ENCODE data around the gene COPE.

DNA sequence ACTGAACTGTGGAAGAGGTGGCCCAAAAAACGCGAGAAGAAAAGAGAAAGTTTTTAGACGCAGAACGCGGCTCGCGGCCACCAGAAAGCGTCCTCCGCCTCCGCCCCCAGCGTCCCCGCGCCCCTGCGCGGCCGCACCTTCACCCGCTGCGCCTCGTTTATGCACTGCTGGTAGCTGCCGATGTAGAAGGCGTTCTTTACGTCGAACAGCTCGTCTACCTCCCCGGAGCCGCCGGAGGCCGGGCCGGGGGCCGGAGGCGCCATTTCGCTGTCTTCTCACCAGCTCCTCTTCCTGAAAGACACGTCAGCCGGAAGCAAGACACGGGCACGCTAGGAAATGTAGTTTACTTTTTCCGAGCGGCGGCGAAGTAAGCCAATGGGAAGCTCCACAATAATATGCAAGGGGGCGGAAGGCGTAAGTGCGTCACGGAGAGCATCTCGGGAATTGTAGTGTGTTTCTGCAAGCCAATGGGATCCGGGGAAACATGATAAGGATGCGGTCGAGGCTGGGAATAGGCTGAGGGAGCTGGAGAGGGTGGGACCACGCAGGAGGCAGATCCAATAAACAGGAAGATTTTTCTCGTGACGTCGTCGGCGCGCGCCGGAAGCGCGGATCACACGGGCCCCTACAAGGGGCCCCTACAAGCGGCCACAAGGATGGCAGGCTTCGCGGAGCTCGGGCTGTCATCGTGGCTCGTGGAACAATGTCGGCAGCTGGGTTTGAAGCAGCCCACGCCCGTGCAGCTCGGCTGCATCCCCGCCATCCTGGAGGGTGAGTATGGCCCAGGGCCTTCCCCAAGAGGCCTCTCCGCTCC lies at the start of gene COPE, which contains the start of gene DDX49:
- TF ChIP-seq, protein P1, sequence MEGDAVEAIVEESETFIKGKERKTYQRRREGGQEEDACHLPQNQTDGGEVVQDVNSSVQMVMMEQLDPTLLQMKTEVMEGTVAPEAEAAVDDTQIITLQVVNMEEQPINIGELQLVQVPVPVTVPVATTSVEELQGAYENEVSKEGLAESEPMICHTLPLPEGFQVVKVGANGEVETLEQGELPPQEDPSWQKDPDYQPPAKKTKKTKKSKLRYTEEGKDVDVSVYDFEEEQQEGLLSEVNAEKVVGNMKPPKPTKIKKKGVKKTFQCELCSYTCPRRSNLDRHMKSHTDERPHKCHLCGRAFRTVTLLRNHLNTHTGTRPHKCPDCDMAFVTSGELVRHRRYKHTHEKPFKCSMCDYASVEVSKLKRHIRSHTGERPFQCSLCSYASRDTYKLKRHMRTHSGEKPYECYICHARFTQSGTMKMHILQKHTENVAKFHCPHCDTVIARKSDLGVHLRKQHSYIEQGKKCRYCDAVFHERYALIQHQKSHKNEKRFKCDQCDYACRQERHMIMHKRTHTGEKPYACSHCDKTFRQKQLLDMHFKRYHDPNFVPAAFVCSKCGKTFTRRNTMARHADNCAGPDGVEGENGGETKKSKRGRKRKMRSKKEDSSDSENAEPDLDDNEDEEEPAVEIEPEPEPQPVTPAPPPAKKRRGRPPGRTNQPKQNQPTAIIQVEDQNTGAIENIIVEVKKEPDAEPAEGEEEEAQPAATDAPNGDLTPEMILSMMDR (conservative IDR thresholded peaks at IDR 0.05; ENCODE audit: low read depth, low read length) = no peak
- no peak for TF ChIP-seq EZH2phosphoT487 (IDR thresholded peaks at IDR 0.05; ENCODE audit: borderline replicate concordance, low read length)
- no peak for TF ChIP-seq EZH2 (IDR thresholded peaks at IDR 0.05; ENCODE audit: low read length, unreplicated experiment)

All from PC-3 (cell line).